Activated gamma-delta T cell (primary cell): ENCODE data around the gene GPR162.
A peak's percentile ranks its signal among the peaks of the same experiment; 100 is the strongest.
"Not testable (repeated sequence)": the region's sequence is repeated elsewhere in the genome, so short reads cannot be mapped to it uniquely, and the experiment has no call there.

Source experiments
- DNase-seq: peaks from one replicate; lab custom pipeline; 2025; lab: John Stamatoyannopoulos, UW

Gene GPR162

GRCh38 chr12:6854036-6854435 lies 32.4 kb downstream of the GPR162 start:
- no peak for DNase-seq

GRCh38 chr12:6855322-6855721 lies 33.7 kb downstream of the GPR162 start:
- no peak for DNase-seq

- DNase-seq, result no peak
Measured at GRCh38 chr12:6858799-6859198, 37.2 kb downstream of the GPR162 start.

- no peak for DNase-seq
Measured at GRCh38 chr12:6860116-6860515, 38.5 kb downstream of the GPR162 start.

GRCh38 chr12:6860942-6861341 lies 39.3 kb downstream of the GPR162 start:
- no peak for DNase-seq

- DNase-seq, result no peak
Measured at GRCh38 chr12:6861391-6861790, 39.8 kb downstream of the GPR162 start.

GRCh38 chr12:6863033-6863432 lies 41.4 kb downstream of the GPR162 start:
- no peak for DNase-seq

GRCh38 chr12:6863586-6864321 lies 42.1 kb downstream of the GPR162 start:
- DNase-seq, result no peak

GRCh38 chr12:6865307-6865706 lies 43.7 kb downstream of the GPR162 start:
- DNase-seq, result not testable (repeated sequence)

- DNase-seq, result no peak
Measured at GRCh38 chr12:6866163-6866919, 44.7 kb downstream of the GPR162 start.

GRCh38 chr12:6866920-6867412 lies 45.3 kb downstream of the GPR162 start:
- no peak for DNase-seq

- peak; percentile 69 for DNase-seq
Measured at GRCh38 chr12:6867413-6868210, 46.0 kb downstream of the GPR162 start, which contains the start of gene TPI1. Gene TPI1 (plus strand): TSS chr12:6867531. CDS start chr12:6867567, 36 bp downstream.

- no peak for DNase-seq
Measured at GRCh38 chr12:6868211-6869048, 46.8 kb downstream of the GPR162 start.

GRCh38 chr12:6869049-6870021 lies 47.7 kb downstream of the GPR162 start:
- DNase-seq, result no peak

- not testable (repeated sequence) for DNase-seq
Measured at GRCh38 chr12:6870304-6870703, 48.7 kb downstream of the GPR162 start.

GRCh38 chr12:6871052-6871957 lies 49.7 kb downstream of the GPR162 start:
- no peak for DNase-seq

- DNase-seq, result peak; percentile 65
Measured at GRCh38 chr12:6872073-6873048, 50.7 kb downstream of the GPR162 start.
